Measurements from ENCODE around the gene CTDP1.

The CTDP1 gene

GRCh38 chr18:79723036-79723435, 43.4 kb downstream of the CTDP1 start:
- ATAC-seq = no peak
- TF ChIP-seq ZNF70 (CRISPR knock-in tag; IDR thresholded peaks at IDR 0.05) = no peak
- TF ChIP-seq ESRRG (CRISPR knock-in tag; IDR thresholded peaks at IDR 0.05) = no peak
- TF ChIP-seq, protein P1, sequence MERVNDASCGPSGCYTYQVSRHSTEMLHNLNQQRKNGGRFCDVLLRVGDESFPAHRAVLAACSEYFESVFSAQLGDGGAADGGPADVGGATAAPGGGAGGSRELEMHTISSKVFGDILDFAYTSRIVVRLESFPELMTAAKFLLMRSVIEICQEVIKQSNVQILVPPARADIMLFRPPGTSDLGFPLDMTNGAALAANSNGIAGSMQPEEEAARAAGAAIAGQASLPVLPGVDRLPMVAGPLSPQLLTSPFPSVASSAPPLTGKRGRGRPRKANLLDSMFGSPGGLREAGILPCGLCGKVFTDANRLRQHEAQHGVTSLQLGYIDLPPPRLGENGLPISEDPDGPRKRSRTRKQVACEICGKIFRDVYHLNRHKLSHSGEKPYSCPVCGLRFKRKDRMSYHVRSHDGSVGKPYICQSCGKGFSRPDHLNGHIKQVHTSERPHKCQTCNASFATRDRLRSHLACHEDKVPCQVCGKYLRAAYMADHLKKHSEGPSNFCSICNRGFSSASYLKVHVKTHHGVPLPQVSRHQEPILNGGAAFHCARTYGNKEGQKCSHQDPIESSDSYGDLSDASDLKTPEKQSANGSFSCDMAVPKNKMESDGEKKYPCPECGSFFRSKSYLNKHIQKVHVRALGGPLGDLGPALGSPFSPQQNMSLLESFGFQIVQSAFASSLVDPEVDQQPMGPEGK (CRISPR knock-in tag; IDR thresholded peaks at IDR 0.05; ENCODE audit: borderline replicate concordance) = no peak
- no peak for TF ChIP-seq GLIS3 (CRISPR knock-in tag; IDR thresholded peaks at IDR 0.05)
- TF ChIP-seq BACH2 (CRISPR knock-in tag; IDR thresholded peaks at IDR 0.05; ENCODE audit: borderline replicate concordance) = no peak
- no peak for TF ChIP-seq TOX (CRISPR knock-in tag; IDR thresholded peaks at IDR 0.05; ENCODE audit: borderline replicate concordance)
- TF ChIP-seq, protein P2, sequence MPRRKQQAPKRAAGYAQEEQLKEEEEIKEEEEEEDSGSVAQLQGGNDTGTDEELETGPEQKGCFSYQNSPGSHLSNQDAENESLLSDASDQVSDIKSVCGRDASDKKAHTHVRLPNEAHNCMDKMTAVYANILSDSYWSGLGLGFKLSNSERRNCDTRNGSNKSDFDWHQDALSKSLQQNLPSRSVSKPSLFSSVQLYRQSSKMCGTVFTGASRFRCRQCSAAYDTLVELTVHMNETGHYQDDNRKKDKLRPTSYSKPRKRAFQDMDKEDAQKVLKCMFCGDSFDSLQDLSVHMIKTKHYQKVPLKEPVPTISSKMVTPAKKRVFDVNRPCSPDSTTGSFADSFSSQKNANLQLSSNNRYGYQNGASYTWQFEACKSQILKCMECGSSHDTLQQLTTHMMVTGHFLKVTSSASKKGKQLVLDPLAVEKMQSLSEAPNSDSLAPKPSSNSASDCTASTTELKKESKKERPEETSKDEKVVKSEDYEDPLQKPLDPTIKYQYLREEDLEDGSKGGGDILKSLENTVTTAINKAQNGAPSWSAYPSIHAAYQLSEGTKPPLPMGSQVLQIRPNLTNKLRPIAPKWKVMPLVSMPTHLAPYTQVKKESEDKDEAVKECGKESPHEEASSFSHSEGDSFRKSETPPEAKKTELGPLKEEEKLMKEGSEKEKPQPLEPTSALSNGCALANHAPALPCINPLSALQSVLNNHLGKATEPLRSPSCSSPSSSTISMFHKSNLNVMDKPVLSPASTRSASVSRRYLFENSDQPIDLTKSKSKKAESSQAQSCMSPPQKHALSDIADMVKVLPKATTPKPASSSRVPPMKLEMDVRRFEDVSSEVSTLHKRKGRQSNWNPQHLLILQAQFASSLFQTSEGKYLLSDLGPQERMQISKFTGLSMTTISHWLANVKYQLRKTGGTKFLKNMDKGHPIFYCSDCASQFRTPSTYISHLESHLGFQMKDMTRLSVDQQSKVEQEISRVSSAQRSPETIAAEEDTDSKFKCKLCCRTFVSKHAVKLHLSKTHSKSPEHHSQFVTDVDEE (CRISPR knock-in tag; IDR thresholded peaks at IDR 0.05) = no peak
- TF ChIP-seq CREB5 (CRISPR knock-in tag; IDR thresholded peaks at IDR 0.05; ENCODE audit: low read depth) = no peak
- no peak for TF ChIP-seq TCF4 (CRISPR knock-in tag; IDR thresholded peaks at IDR 0.05; ENCODE audit: borderline replicate concordance)
- TF ChIP-seq ZNF565 (CRISPR knock-in tag; conservative IDR thresholded peaks at IDR 0.05; ENCODE audit: low read depth) = no peak
- TF ChIP-seq ZNF8 (CRISPR knock-in tag; IDR thresholded peaks at IDR 0.05) = no peak

DNA sequence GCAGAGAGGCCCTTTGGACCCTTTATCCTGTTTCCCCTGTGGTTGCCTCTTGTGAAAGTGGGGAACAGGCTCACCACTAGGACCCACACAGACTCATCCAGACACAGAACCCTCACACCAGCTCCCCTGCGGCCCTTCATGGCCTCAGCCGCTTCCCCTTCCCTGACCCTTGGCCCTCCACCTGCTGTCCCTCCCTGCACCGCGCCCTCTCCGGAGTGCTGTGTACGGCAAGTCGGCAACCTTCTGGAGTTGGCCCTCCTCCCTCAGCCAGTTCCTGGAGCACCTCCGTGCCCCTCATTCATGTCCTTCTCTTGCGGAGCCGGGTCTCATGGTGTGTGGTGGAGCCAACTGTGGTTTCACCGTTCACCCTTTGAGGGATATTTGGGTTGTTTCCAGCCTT, 44.0 kb downstream of the CTDP1 start:
- no peak for TF ChIP-seq TOX (CRISPR knock-in tag; IDR thresholded peaks at IDR 0.05; ENCODE audit: borderline replicate concordance)
- TF ChIP-seq CSDC2 (CRISPR knock-in tag; IDR thresholded peaks at IDR 0.05) = no peak
- TF ChIP-seq TCF4 (CRISPR knock-in tag; IDR thresholded peaks at IDR 0.05; ENCODE audit: borderline replicate concordance) = no peak
- TF ChIP-seq, protein P1 (CRISPR knock-in tag; IDR thresholded peaks at IDR 0.05; ENCODE audit: borderline replicate concordance) = no peak
- TF ChIP-seq ESRRG (CRISPR knock-in tag; IDR thresholded peaks at IDR 0.05) = no peak
- TF ChIP-seq ARNTL (CRISPR knock-in tag; IDR thresholded peaks at IDR 0.05; ENCODE audit: borderline replicate concordance, low read depth) = no peak
- TF ChIP-seq ZNF70 (CRISPR knock-in tag; IDR thresholded peaks at IDR 0.05) = no peak
- no peak for TF ChIP-seq ZFP30 (CRISPR knock-in tag; IDR thresholded peaks at IDR 0.05)
- TF ChIP-seq CSRNP3 (CRISPR knock-in tag; IDR thresholded peaks at IDR 0.05) = no peak
- no peak for TF ChIP-seq OSR1 (CRISPR knock-in tag; IDR thresholded peaks at IDR 0.05)
- TF ChIP-seq ZC3H10 (CRISPR knock-in tag; IDR thresholded peaks at IDR 0.05) = no peak
- no peak for TF ChIP-seq PPARA (CRISPR knock-in tag; IDR thresholded peaks at IDR 0.05; ENCODE audit: borderline replicate concordance)
- no peak for TF ChIP-seq RARB (CRISPR knock-in tag; IDR thresholded peaks at IDR 0.05)
- TF ChIP-seq BACH2 (CRISPR knock-in tag; IDR thresholded peaks at IDR 0.05; ENCODE audit: borderline replicate concordance) = no peak
- no peak for TF ChIP-seq GLIS3 (CRISPR knock-in tag; IDR thresholded peaks at IDR 0.05)
- no peak for TF ChIP-seq ZNF8 (CRISPR knock-in tag; IDR thresholded peaks at IDR 0.05)
- no peak for TF ChIP-seq ZNF565 (CRISPR knock-in tag; conservative IDR thresholded peaks at IDR 0.05; ENCODE audit: low read depth)
- no peak for TF ChIP-seq ZFP3 (CRISPR knock-in tag; IDR thresholded peaks at IDR 0.05)
- no peak for ATAC-seq
